Loucy (cell line): ENCODE results near the gene DUSP2.

Experiments
- H2AFZ ChIP-seq: fragments of 200-600 bp; sonication (generic); 2 replicates; pipeline ENCODE4 v1.6.0; 2016; ENCODE audit warnings: antibody characterized with exemption, mild to moderate bottlenecking, low read length, moderate library complexity
- H3F3A ChIP-seq: fragments of 200-600 bp; 2 replicates; pipeline ENCODE4 v1.6.0; 2016; ENCODE audit warnings: antibody characterized with exemption, low read depth, mild to moderate bottlenecking
- H3K27me3 ChIP-seq: fragments of 200-600 bp; sonication (generic); 2 replicates; pipeline ENCODE4 v1.6.1; 2014; ENCODE audit warnings: low read length, mild to moderate bottlenecking; ENCODE audit not compliant: insufficient read depth, poor library complexity, severe bottlenecking
- H3K36me3 ChIP-seq: fragments of 200-600 bp; sonication (generic); 2 replicates; pipeline ENCODE4 v1.6.1; 2016; ENCODE audit warnings: low read length; ENCODE audit not compliant: insufficient read depth
- H3K4me1 ChIP-seq: fragments of 200-600 bp; sonication (generic); 2 replicates; pipeline ENCODE4 v1.5.1; 2014; ENCODE audit warnings: low read length, mild to moderate bottlenecking; ENCODE audit not compliant: insufficient read depth, poor library complexity, severe bottlenecking
- H3K4me2 ChIP-seq: fragments of 200-600 bp; sonication (generic); 2 replicates; pipeline ENCODE4 v1.6.0; 2014; ENCODE audit warnings: antibody characterized with exemption, low read length, low read depth, mild to moderate bottlenecking; ENCODE audit not compliant: poor library complexity, severe bottlenecking
- H3K4me3 ChIP-seq: fragments of 200-600 bp; sonication (generic); 2 replicates; pipeline ENCODE4 v1.5.1; 2014; ENCODE audit warnings: low read length, mild to moderate bottlenecking, mixed read lengths; ENCODE audit not compliant: poor library complexity, severe bottlenecking
- H3K79me2 ChIP-seq: fragments of 200-600 bp; sonication (generic); 2 replicates; pipeline ENCODE4 v1.6.1; 2014; ENCODE audit warnings: low read length; ENCODE audit not compliant: insufficient read depth
- H3K9ac ChIP-seq: fragments of 200-600 bp; sonication (generic); 2 replicates; pipeline ENCODE4 v1.6.0; 2014; ENCODE audit warnings: mild to moderate bottlenecking, low read depth, low read length, moderate library complexity; ENCODE audit not compliant: poor library complexity, severe bottlenecking
- H3K9me2 ChIP-seq: fragments of 200-600 bp; sonication (generic); replicated peaks from 2 replicates; pipeline ENCODE4 v1.6.1; 2016; ENCODE audit warnings: low read depth, low read length, mixed read lengths
- H3K9me3 ChIP-seq: fragments of 200-600 bp; sonication (generic); 2 replicates; pipeline ENCODE4 v1.6.1; 2014; ENCODE audit warnings: mild to moderate bottlenecking, antibody characterized with exemption, low read length, low read depth; ENCODE audit not compliant: insufficient read depth
- H4K20me1 ChIP-seq: fragments of 200-600 bp; sonication (generic); 2 replicates; pipeline ENCODE4 v1.6.0; 2014; ENCODE audit warnings: antibody characterized with exemption, low read length, mild to moderate bottlenecking; ENCODE audit not compliant: insufficient read depth, poor library complexity, severe bottlenecking
- CTCF ChIP-seq: fragments of 200-600 bp; sonication (generic); conservative IDR thresholded peaks from 2 replicates; pipeline ENCODE4 v1.5.1; 2014; ENCODE audit warnings: mild to moderate bottlenecking, antibody characterized with exemption, low read length
- EZH2phosphoT487 ChIP-seq: fragments of 200-600 bp; IDR thresholded peaks from 2 replicates; pipeline ENCODE4 v1.6.1; 2018; ENCODE audit warnings: antibody characterized with exemption, mild to moderate bottlenecking, moderate library complexity, borderline replicate concordance

Gene DUSP2

GRCh38 chr2:96110621-96111256 lies 34.5 kb downstream of the DUSP2 start:
- no peaks in the 10 kb centered on the region for H3K4me1 ChIP-seq
- H3K9me2 ChIP-seq: no peaks in the 10 kb centered on the region
- no peaks in the 10 kb centered on the region for H4K20me1 ChIP-seq
- no peaks in the 10 kb centered on the region for H3K27me3 ChIP-seq
- H3K4me3 ChIP-seq: no peak overlapping the region
- H3K36me3 ChIP-seq: no peaks in the 10 kb centered on the region
- no peaks in the 10 kb centered on the region for H3K79me2 ChIP-seq
- no peak for TF ChIP-seq CTCF
- no peak for TF ChIP-seq EZH2phosphoT487
- H3K4me2 ChIP-seq: no peak overlapping the region
- H3K9ac ChIP-seq: no peak overlapping the region
- H2AFZ ChIP-seq: no peak overlapping the region
- H3K9me3 ChIP-seq: no peaks in the 10 kb centered on the region
- H3F3A ChIP-seq: no peaks in the 10 kb centered on the region

- H4K20me1 ChIP-seq: no peaks in the 10 kb centered on the region
- no peaks in the 10 kb centered on the region for H3K79me2 ChIP-seq
- no peaks in the 10 kb centered on the region for H3K9me2 ChIP-seq
These were observed 35.2 kb downstream of the DUSP2 start for GRCh38 chr2:96109931-96110511.

GRCh38 chr2:96109361-96109680 lies 35.9 kb downstream of the DUSP2 start:
- no peaks in the 10 kb centered on the region for H3K9me2 ChIP-seq
- H3K9ac ChIP-seq: no peak overlapping the region
- no peak overlapping the region for H3K4me3 ChIP-seq
- no peaks in the 10 kb centered on the region for H4K20me1 ChIP-seq
- H3F3A ChIP-seq: no peaks in the 10 kb centered on the region
- H3K4me1 ChIP-seq: no peaks in the 10 kb centered on the region
- H3K4me2 ChIP-seq: no peak overlapping the region
- no peak for TF ChIP-seq EZH2phosphoT487
- TF ChIP-seq CTCF: no peak
- H2AFZ ChIP-seq: no peak overlapping the region
- H3K27me3 ChIP-seq: no peaks in the 10 kb centered on the region
- H3K79me2 ChIP-seq: no peaks in the 10 kb centered on the region
- H3K9me3 ChIP-seq: no peaks in the 10 kb centered on the region
- no peaks in the 10 kb centered on the region for H3K36me3 ChIP-seq

More at GRCh38 chr2:96109931-96110511, 35.2 kb downstream of the DUSP2 start:
- H3K4me1 ChIP-seq: no peaks in the 10 kb centered on the region
- no peak overlapping the region for H2AFZ ChIP-seq
- no peaks in the 10 kb centered on the region for H3K9me3 ChIP-seq
- H3K36me3 ChIP-seq: no peaks in the 10 kb centered on the region
- TF ChIP-seq EZH2phosphoT487 (no peak), CTCF (no peak)
- no peaks in the 10 kb centered on the region for H3F3A ChIP-seq
- no peak overlapping the region for H3K4me3 ChIP-seq
- no peak overlapping the region for H3K4me2 ChIP-seq
- H3K27me3 ChIP-seq: no peaks in the 10 kb centered on the region
- no peak overlapping the region for H3K9ac ChIP-seq
